Endometrial microvascular endothelial cells (primary cell): ENCODE results near the gene AUTS2. TPM values are rescaled to one million over a fixed set of nuclear protein-coding genes. Genes with fewer than 3 reads are reported as not detected.

Experiments used
- in situ Hi-C: cut with HindIII; loops from 2 replicates; pipeline ENCODE4 v1.10.0; 2017; ENCODE audit warnings: low sequenced_read_pairs, low pct_unique_long_range_greater_than_20kb; ENCODE audit errors: inconsistent ontology term
- total RNA-seq: library from RNA; depleted of rRNA; stranded (reverse); fragments of >200 nt; gene quantifications from one replicate; pipeline ENCODE4 v1.2.3, GENCODE V29; 2015; ENCODE audit errors: inconsistent ontology term

The AUTS2 gene
- total RNA-seq, 1 donor from 2014 or later, result 0.09 TPM

GRCh38 chr7:70068531-70068930 is 470.3 kb downstream of the AUTS2 start:
- in situ Hi-C loops, result no loop called here

GRCh38 chr7:70069977-70070376 is 471.7 kb downstream of the AUTS2 start:
- in situ Hi-C loops, result no loop called here

DNA sequence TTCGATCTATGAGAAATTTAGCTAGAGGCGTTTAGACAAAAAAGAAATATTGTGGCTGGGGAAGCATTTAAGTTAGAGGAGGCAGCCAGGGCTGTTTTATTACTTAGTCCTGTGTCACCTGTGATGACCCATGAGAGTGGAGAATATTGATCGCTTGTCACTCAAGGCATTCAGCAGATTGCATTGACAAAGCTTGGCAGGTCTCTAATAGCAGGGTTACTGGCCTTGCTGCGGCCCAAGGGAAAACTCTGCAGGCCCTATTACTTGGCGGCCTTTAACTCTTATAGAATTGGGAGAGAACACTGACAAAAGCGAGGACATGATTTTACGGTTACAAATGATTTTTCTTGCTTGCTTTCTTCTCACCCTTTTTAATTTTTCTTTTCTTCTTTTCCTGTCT is 473.5 kb downstream of the AUTS2 start:
- in situ Hi-C loops, result no loop called here

DNA sequence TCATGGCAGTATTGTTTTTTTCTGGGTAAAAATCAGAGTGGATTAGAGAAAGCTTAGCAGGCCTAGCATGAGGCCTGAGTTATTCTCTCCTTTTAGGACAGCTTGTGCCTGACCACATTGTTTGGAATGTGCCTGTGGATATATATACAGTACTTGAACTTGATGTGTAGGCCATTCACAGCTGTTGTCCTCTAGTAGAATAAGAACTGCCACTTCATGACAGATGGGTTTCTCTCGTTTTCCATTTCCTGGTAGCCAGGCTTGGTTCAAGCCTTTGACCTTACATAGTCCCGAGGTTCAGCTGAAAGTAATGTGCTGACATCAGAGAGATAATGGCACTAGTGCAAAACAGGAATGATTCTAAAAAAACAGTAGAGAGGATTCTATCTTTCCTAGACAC is 473.9 kb downstream of the AUTS2 start:
- in situ Hi-C loops, result no loop called here

GRCh38 chr7:70076325-70076724 is 478.1 kb downstream of the AUTS2 start:
- in situ Hi-C loops, result no loop called here

- in situ Hi-C loops, result no loop called here
Measured at GRCh38 chr7:70082099-70082611, 483.9 kb downstream of the AUTS2 start.

GRCh38 chr7:70091362-70091761 is 493.1 kb downstream of the AUTS2 start:
- in situ Hi-C loops, result no loop called here

GRCh38 chr7:70092314-70093204 is 494.3 kb downstream of the AUTS2 start:
- in situ Hi-C loops, result no loop called here

- in situ Hi-C loops, result no loop called here
Measured at GRCh38 chr7:70093205-70093904, 495.1 kb downstream of the AUTS2 start.

DNA sequence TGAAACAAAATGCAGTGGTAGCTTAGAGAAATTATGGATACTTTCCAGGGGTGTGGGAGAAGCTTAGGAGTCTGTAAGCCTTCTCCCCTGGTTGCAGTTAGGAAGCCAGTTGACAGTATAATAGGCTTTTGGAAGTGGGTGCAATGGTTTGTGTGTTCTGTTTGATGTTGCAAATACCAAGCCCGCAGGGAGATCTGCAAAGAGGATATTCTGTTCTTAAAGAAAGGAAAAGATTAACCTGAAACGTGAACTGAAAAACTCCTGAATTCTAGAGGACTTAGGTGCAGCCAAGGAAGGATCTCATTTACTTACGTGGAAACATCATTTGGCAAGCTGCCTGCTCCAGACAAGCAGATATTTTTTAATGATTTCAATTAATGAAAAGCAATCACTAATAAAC is 496.6 kb downstream of the AUTS2 start:
- in situ Hi-C loops, result no loop called here

- in situ Hi-C loops, result no loop called here
Measured at GRCh38 chr7:70097645-70098044, 499.4 kb downstream of the AUTS2 start.

DNA sequence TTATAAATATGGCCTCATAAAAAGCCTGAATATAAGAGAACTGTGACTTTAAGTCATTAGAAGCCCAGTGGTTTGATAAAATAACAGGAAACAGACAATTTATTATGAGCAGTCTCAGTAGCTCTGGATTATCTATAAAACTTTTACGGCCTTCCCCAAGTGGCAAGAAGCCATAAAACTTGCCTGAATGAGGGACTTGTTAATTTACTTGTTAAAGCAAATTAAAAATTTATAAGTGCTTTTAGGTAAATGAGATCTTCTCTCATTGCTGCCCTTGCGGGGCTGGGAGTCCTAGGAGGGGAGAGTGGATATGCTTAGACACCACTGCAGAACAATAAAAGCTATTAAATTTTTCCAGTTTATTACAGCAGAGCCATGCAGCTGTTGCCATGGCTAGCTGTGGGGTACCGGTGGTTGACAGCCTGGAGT is 499.9 kb downstream of the AUTS2 start:
- in situ Hi-C loops, result no loop called here

GRCh38 chr7:70098905-70099672 is 500.8 kb downstream of the AUTS2 start:
- in situ Hi-C loops, result no loop called here

GRCh38 chr7:70104243-70104642 is 506.0 kb downstream of the AUTS2 start:
- in situ Hi-C loops, result no loop called here

DNA sequence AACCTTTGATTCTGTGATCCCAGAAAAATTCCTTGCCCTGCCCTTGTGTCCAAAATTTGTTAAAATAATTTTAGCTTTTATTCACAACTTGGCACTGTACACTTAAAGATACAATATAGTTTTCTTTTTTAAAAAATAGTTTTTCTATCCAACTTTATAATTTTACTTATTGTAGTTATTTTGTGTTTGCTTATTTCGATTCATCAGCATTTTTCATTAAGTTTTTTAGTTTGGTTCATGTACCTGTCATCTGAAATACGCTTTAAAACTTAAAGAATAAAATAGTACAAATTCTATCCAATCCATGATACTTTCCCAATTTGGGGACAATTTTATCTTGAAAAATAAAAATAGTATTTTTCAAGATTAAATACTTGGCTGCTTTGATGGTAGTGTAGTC is 514.8 kb downstream of the AUTS2 start:
- in situ Hi-C loops, result no loop called here

- in situ Hi-C loops, result no loop called here
Measured at GRCh38 chr7:70113536-70113935, 515.3 kb downstream of the AUTS2 start.

DNA sequence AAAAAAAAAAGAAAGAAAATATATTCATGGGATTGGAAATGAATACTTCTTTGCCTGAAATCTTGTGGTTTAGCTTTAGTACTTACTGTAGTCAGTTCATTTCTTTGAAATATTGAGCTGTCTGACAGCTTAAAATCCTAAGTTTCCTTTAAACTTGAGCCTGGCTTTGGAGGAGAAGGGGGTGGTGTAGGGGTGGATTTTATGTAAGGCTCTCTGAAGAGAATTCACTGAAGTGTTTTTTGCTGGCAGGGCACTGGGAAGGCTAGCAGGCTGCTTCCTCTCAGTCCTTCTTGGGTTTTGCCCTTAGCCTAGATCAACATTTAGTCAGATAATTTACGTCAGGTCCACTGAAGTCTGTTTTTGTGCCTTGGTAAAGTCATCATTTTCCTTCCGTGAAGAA is 516.5 kb downstream of the AUTS2 start:
- in situ Hi-C loops, result no loop called here

GRCh38 chr7:70116244-70116643 is 518.0 kb downstream of the AUTS2 start:
- in situ Hi-C loops, result no loop called here

- in situ Hi-C loops, result no loop called here
Measured at GRCh38 chr7:70116867-70117266, 518.6 kb downstream of the AUTS2 start.
